ENCODE results near the gene MAP3K4. TPM values are rescaled to one million over a fixed set of nuclear protein-coding genes. Genes with fewer than 3 reads are reported as not detected.

Gene MAP3K4
- total RNA-seq, 1 experiment from 2014 or later, result 69.8 TPM

DNA sequence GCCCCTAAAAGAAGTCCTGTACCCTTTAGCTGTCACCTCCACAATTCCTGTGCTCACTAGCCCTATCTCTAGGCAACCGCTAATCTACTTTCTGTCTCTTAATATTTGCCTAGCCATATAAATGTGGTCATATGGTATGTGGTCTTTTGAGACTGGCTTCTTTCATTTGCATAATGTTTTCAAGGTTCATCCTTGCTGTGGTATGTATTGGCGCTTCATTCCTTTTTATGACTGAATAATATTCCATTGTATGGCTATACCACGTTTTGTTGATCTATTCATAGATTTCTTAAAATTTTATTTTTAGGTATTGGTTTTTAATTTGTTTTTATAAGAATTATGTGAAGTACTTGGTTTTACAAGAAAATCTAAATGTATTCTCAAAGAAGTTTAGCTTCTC is 70.0 kb downstream of the MAP3K4 start:
- ATAC-seq (no peak), DNase-seq (ENCODE audit: low spot score) (no peak)
- H3K4me3 Mint-ChIP-seq, result no peak overlapping the region
- ChIA-PET CTCF (interaction anchor here (0.9 kb wide), 1 partner anchor 40 kb away, joined by 3 read pairs; no protein-coding TSS in a partner anchor), POLR2A (no interaction called here)
- no peaks in the 10 kb centered on the region for H3K27me3 Mint-ChIP-seq (ENCODE audit: low read depth)
- no peak overlapping the region for H3K27ac Mint-ChIP-seq
- TF ChIP-seq ATF2 (CRISPR knock-in tag; IDR thresholded peaks at IDR 0.05; ENCODE audit: borderline replicate concordance, low read depth) (no peak), SOX15 (CRISPR knock-in tag; IDR thresholded peaks at IDR 0.05) (no peak), ZNF396 (CRISPR knock-in tag; IDR thresholded peaks at IDR 0.05; ENCODE audit: borderline replicate concordance) (no peak), ZBTB43 (CRISPR knock-in tag; IDR thresholded peaks at IDR 0.05) (no peak), FOXK1 (CRISPR knock-in tag; IDR thresholded peaks at IDR 0.05) (no peak), ETV6 (CRISPR knock-in tag; IDR thresholded peaks at IDR 0.05) (no peak), ZNF317 (CRISPR knock-in tag; IDR thresholded peaks at IDR 0.05; ENCODE audit: borderline replicate concordance, low read depth) (no peak), ZNF138 (CRISPR knock-in tag; conservative IDR thresholded peaks at IDR 0.05) (no peak)
- TF ChIP-seq, protein P1, sequence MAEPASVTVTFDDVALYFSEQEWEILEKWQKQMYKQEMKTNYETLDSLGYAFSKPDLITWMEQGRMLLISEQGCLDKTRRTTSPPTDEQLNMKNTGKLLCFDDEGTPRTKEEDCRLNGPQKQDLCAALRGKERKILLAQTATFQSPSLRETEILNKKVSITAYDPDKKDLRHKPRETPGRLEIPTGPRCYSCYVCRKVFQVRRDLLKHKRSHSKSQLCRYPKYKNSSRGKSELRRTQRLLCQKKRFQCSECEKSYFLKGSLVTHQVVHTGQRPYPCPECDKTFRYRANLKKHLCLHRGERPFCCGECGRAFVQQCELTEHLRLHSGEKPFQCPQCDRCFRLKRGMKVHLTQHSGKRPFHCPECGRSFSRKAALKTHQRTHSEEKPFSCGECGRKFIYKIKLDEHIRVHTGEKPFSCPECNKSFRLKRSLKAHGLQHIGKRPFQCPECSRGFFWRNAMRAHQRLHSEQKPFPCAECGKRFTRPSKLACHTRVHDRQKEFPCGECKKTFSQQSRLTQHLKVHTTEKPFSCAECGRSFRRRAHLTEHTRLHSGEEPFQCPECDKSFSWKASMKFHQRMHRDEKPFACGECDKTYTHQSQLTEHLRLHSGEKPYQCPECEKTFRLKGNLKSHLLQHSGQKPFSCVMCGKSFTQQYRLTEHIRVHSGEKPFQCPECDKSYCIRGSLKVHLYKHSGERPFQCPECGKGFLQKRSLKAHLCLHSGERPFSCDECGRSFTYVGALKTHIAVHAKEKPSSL (CRISPR knock-in tag; conservative IDR thresholded peaks at IDR 0.05), result no peak
- TF ChIP-seq, protein P2, sequence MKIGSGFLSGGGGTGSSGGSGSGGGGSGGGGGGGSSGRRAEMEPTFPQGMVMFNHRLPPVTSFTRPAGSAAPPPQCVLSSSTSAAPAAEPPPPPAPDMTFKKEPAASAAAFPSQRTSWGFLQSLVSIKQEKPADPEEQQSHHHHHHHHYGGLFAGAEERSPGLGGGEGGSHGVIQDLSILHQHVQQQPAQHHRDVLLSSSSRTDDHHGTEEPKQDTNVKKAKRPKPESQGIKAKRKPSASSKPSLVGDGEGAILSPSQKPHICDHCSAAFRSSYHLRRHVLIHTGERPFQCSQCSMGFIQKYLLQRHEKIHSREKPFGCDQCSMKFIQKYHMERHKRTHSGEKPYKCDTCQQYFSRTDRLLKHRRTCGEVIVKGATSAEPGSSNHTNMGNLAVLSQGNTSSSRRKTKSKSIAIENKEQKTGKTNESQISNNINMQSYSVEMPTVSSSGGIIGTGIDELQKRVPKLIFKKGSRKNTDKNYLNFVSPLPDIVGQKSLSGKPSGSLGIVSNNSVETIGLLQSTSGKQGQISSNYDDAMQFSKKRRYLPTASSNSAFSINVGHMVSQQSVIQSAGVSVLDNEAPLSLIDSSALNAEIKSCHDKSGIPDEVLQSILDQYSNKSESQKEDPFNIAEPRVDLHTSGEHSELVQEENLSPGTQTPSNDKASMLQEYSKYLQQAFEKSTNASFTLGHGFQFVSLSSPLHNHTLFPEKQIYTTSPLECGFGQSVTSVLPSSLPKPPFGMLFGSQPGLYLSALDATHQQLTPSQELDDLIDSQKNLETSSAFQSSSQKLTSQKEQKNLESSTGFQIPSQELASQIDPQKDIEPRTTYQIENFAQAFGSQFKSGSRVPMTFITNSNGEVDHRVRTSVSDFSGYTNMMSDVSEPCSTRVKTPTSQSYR (CRISPR knock-in tag; IDR thresholded peaks at IDR 0.05), result no peak
- TF ChIP-seq, protein P3, sequence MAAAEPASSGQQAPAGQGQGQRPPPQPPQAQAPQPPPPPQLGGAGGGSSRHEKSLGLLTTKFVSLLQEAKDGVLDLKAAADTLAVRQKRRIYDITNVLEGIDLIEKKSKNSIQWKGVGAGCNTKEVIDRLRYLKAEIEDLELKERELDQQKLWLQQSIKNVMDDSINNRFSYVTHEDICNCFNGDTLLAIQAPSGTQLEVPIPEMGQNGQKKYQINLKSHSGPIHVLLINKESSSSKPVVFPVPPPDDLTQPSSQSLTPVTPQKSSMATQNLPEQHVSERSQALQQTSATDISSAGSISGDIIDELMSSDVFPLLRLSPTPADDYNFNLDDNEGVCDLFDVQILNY (CRISPR knock-in tag; IDR thresholded peaks at IDR 0.05), result no peak
- TF ChIP-seq, protein P4, sequence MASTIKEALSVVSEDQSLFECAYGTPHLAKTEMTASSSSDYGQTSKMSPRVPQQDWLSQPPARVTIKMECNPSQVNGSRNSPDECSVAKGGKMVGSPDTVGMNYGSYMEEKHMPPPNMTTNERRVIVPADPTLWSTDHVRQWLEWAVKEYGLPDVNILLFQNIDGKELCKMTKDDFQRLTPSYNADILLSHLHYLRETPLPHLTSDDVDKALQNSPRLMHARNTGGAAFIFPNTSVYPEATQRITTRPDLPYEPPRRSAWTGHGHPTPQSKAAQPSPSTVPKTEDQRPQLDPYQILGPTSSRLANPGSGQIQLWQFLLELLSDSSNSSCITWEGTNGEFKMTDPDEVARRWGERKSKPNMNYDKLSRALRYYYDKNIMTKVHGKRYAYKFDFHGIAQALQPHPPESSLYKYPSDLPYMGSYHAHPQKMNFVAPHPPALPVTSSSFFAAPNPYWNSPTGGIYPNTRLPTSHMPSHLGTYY (CRISPR knock-in tag; IDR thresholded peaks at IDR 0.05), result no peak
- peaks cover 18% of the 10 kb centered on the region for H3K36me3 Mint-ChIP-seq
- H3K4me1 Mint-ChIP-seq, result peaks cover 27% of the 10 kb centered on the region
- peaks cover 20% of the 10 kb centered on the region for H3K9me3 Mint-ChIP-seq

DNA sequence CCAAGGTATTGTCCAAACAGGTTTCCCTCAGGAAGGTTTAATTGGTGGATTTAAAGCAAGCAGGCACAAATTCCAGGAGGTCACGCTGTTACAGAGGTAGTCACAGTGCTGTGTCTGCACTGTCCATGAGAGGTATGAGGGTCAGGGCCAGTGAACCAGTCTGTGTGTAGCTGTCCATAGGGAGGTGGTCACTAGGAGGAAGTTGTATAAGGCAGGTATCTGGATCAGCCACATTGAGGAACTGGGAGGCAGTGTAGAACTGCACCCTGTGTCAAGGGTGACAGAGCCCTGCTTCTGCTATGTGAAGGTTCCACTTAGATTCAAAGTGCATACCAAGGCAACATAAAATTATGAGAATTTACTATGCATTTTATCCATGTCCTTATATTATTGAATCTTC is 73.3 kb downstream of the MAP3K4 start:
- TF ChIP-seq TCF7 (CRISPR knock-in tag; IDR thresholded peaks at IDR 0.05; ENCODE audit: low read depth) (no peak), NR1H2 (CRISPR knock-in tag; IDR thresholded peaks at IDR 0.05) (no peak), ZNF138 (CRISPR knock-in tag; conservative IDR thresholded peaks at IDR 0.05) (no peak), E2F1 (CRISPR knock-in tag; IDR thresholded peaks at IDR 0.05) (no peak), IRF2 (CRISPR knock-in tag; IDR thresholded peaks at IDR 0.05; ENCODE audit: borderline replicate concordance, low read depth) (no peak), ELF4 (CRISPR knock-in tag; IDR thresholded peaks at IDR 0.05; ENCODE audit: low read depth) (no peak), NR3C1 (CRISPR knock-in tag; conservative IDR thresholded peaks at IDR 0.05; ENCODE audit: low read depth) (no peak)
- Mint-ChIP-seq H3K27ac (no peak overlapping the region), H3K9me3 (peaks cover 21% of the 10 kb centered on the region), H3K4me3 (no peak overlapping the region), H3K4me1 (peaks cover 18% of the 10 kb centered on the region), H3K36me3 (peaks cover 18% of the 10 kb centered on the region), H3K27me3 (ENCODE audit: low read depth) (no peaks in the 10 kb centered on the region)
- no peak for DNase-seq (ENCODE audit: low spot score)
- no peak for ATAC-seq
- CTCF ChIA-PET, result no interaction called here
- POLR2A ChIA-PET, result no interaction called here

Measured in WTC11 (cell line).